Psoas muscle (tissue), 8 donors: ENCODE measurements around the gene TRIM27. TPM values are rescaled to one million over a fixed set of nuclear protein-coding genes. Genes with fewer than 3 reads are reported as not detected.

Experiments used
- ATAC-seq, 4 donors: fragments of 200-7000 bp; cut with Tn5 transposase; one replicate each; pipeline ENCODE4 v1.9.1; 2020; ENCODE audit warnings: moderate library complexity in 3 of 4, mild to moderate bottlenecking in 2 of 4
- DNase-seq, 2 donors: peaks; one replicate each; pipeline ENCODE4 v3.0.0-alpha.2; 2020
- H3K27ac ChIP-seq: fragments of 200-600 bp; one replicate; pipeline ENCODE4 v1.8.0; 2022
- H3K27me3 ChIP-seq, 3 donors: fragments of 200-600 bp in 1 of 3; one replicate each; pipeline versions ENCODE4 v1.6.1 to v1.8.0; 2013 to 2022; ENCODE audit warnings: low read length in 2 of 3, mild to moderate bottlenecking in 2 of 3, moderate library complexity in 1 of 3; ENCODE audit not compliant: insufficient read depth in 3 of 3
- H3K36me3 ChIP-seq, 2 donors: fragments of 200-600 bp in 1 of 2; one replicate each; pipeline versions ENCODE4 v1.6.1 to v1.8.0; 2013 to 2022; ENCODE audit warnings: low read depth in 1 of 2, mild to moderate bottlenecking in 1 of 2, moderate library complexity in 1 of 2; ENCODE audit not compliant: insufficient read depth in 1 of 2
- H3K4me1 ChIP-seq: fragments of 200-600 bp; one replicate; pipeline ENCODE4 v1.8.0; 2022
- H3K4me3 ChIP-seq: fragments of 200-600 bp; one replicate; pipeline ENCODE4 v1.8.0; 2022; ENCODE audit warnings: mild to moderate bottlenecking
- H3K9me3 ChIP-seq: fragments of 200-600 bp; one replicate; pipeline ENCODE4 v1.8.0; 2022
- WGBS, 3 donors: extraction: QIAGEN DNeasy Blood & Tissue Kit; methylation state at CpG; one replicate each; pipeline versions ENCODE4 v1.1.6 to v1.1.7; 2013; 5-methylcytosine and 5-hydroxymethylcytosine counted together
- intact Hi-C, 2 donors: fragments of 100-400 bp; cut with DNase I; formaldehyde crosslinking; loops; one replicate each; pipeline versions ENCODE4 v1.11.0 to v1.14.2; 2022
- polyA plus RNA-seq, 3 donors: library from polyadenylated mRNA; stranded (reverse); fragments of 200-250 nt; gene quantifications; one replicate each; pipeline ENCODE4 v1.2.3, GENCODE V29; 2013
- total RNA-seq, 4 donors: library from RNA; stranded (reverse); fragmentation: NEBNext Ultra II Directional in 2 of 4; extraction: Animal tissue kit (Norgen Biotek cat#: 25700) in 2 of 4; gene quantifications; one replicate each; pipeline versions ENCODE4 v1.2.1 to v1.2.4, GENCODE V29; 2021 to 2023
- TF ChIP-seq, protein P1 (sequence below): fragments of 200-600 bp; IDR thresholded peaks from one replicate; pipeline ENCODE4 v1.8.0; 2022; ENCODE audit warnings: antibody characterized with exemption
- donor health status: healthy with polysubstance abuse.
- donor health status: DM: no; HTN: no; CAD: no; lungs with moderate emphysema.
- donor health status: Bipolar disorder and iron deficiency.
- donor health status: healthy.
- donor health status: DM: yes; HTN: yes; CAD: no.
- donor health status: DM: no; HTN: no; CAD: no.
- donor health status: DM: no; HTN: no; CAD: no.
- donor health status: DM: yes; HTN: yes; CAD: no.

The TRIM27 gene
- total and polyA plus RNA-seq, 7 donors = 15.0 to 42.8 (median 23.7) TPM

DNA sequence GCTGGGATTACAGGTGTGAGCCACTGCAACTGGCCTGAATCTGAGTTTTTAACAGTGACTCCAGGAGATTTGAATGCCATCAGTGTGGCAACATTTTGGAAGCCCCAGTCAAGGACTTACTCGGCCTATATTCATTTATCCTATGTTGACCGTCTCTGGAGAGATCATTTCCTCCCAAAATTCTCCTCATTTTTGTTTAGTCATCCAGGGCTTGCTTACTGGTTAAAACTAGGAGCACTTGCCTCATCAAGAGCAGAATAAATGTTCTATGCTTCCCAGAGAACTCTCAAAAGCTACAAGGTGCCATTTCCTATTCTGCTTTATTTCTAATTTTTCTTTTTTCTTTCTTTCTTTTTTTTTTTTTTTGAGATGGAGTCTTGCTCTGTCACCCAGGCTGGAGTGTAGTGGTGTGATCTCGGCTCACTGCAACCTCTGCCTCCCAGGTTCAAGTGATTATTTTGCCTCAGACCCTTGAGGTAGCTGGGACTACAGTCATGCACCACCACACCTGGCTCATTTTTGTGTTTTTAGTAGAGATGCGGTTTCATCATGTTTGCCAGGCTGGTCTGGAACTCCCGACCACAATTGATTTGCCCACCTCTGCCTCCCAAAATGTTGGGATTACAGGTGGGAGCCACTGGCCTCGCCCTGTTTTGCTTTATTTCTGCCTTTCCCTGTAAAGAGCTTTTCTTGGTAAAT, 23.4 kb upstream of the TRIM27 start:
- Histone ChIP-seq H3K36me3 (no peaks in the 10 kb centered on the region), H3K4me3 (no peak overlapping the region), H3K4me1 (peaks cover 9% of the 10 kb centered on the region), H3K27ac (no peak overlapping the region), H3K27me3 (peaks cover 0 to 16% (median 0%) of the 10 kb centered on the region in 3 donors), H3K9me3 (no peaks in the 10 kb centered on the region)
- TF ChIP-seq, protein P1, sequence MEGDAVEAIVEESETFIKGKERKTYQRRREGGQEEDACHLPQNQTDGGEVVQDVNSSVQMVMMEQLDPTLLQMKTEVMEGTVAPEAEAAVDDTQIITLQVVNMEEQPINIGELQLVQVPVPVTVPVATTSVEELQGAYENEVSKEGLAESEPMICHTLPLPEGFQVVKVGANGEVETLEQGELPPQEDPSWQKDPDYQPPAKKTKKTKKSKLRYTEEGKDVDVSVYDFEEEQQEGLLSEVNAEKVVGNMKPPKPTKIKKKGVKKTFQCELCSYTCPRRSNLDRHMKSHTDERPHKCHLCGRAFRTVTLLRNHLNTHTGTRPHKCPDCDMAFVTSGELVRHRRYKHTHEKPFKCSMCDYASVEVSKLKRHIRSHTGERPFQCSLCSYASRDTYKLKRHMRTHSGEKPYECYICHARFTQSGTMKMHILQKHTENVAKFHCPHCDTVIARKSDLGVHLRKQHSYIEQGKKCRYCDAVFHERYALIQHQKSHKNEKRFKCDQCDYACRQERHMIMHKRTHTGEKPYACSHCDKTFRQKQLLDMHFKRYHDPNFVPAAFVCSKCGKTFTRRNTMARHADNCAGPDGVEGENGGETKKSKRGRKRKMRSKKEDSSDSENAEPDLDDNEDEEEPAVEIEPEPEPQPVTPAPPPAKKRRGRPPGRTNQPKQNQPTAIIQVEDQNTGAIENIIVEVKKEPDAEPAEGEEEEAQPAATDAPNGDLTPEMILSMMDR = no peak
- no peak for DNase-seq
- 75 to 82% (median 77%) methylated on average over 6 of the region's 6 CpGs for WGBS, 3 donors
- ATAC-seq = no peak
- intact Hi-C loops = loop anchor here in 1 of 2 donors (10.0 kb wide), 1 partner anchor 112 kb away; no protein-coding TSS in a partner anchor

DNA sequence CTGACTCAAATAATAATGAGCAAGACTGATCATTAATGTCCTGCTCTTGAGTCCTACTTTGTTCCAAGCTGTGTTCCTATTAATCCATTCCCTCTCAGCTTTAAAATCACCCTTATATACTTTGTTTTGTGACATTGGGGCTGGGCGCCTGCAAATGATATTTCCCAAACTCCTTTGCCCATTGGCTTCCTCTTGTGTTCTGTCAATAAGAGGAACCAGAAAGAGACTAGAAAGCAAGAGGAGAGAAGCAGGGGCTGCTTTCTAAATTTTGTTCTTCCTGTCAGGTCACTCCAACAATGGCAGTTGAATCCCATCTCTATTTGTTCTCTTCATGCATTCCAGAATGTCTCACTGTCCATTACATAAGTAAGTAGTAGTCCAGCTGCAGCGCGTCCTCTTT, 21.6 kb upstream of the TRIM27 start:
- DNase-seq = no peak
- H3K4me1 ChIP-seq = peaks cover 16% of the 10 kb centered on the region
- no peaks in the 10 kb centered on the region for H3K36me3 ChIP-seq
- 86 to 90% (median 88%) methylated on average over 3 of the region's 3 CpGs for WGBS, 3 donors
- TF ChIP-seq, protein P1 = no peak
- no peaks in the 10 kb centered on the region for H3K9me3 ChIP-seq
- intact Hi-C loops = loop anchor here in 1 of 2 donors (10.0 kb wide), 1 partner anchor 111 kb away; no protein-coding TSS in a partner anchor
- no peak for ATAC-seq
- peaks cover 0 to 23% (median 0%) of the 10 kb centered on the region in 3 donors for H3K27me3 ChIP-seq
- H3K4me3 ChIP-seq = no peak overlapping the region
- no peak overlapping the region for H3K27ac ChIP-seq

DNA sequence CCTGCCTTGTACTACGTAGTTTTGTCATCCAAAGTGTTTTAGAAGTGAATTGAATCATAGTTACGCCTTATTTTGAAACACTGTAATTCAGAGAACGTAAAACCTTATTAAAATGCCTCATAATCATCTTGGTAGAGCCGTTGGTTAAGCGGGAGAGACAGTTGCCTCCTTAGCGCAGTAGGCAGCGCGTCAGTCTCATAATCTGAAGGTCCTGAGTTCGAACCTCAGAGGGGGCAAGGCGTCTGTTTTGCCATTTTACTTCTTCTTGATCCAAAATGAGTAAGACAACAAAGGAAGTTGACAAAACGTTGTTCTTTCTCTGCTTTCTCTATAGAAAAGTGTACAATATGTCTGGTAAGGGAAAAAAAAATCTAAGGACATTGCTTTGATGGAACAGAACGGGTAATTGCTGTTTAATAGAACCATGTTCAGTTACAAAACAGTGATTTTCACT, 20.7 kb upstream of the TRIM27 start:
- intact Hi-C loops = loop anchor here in 1 of 2 donors (10.0 kb wide), 1 partner anchor 110 kb away; no protein-coding TSS in a partner anchor
- H3K9me3 ChIP-seq = no peaks in the 10 kb centered on the region
- TF ChIP-seq, protein P1 = no peak
- peak in 1 of 2 donors; percentile 33 for DNase-seq
- peak overlapping the region; percentile 73 for H3K27ac ChIP-seq
- peaks cover 0 to 23% (median 0%) of the 10 kb centered on the region in 3 donors for H3K27me3 ChIP-seq
- ATAC-seq = peak; percentile 50 to 75 (median 58)
- peak overlapping the region; percentile 68 for H3K4me3 ChIP-seq
- H3K36me3 ChIP-seq = no peaks in the 10 kb centered on the region
- H3K4me1 ChIP-seq = peaks cover 16% of the 10 kb centered on the region
- 5 to 6% (median 5%) methylated on average over 12 of the region's 12 CpGs for WGBS, 3 donors

DNA sequence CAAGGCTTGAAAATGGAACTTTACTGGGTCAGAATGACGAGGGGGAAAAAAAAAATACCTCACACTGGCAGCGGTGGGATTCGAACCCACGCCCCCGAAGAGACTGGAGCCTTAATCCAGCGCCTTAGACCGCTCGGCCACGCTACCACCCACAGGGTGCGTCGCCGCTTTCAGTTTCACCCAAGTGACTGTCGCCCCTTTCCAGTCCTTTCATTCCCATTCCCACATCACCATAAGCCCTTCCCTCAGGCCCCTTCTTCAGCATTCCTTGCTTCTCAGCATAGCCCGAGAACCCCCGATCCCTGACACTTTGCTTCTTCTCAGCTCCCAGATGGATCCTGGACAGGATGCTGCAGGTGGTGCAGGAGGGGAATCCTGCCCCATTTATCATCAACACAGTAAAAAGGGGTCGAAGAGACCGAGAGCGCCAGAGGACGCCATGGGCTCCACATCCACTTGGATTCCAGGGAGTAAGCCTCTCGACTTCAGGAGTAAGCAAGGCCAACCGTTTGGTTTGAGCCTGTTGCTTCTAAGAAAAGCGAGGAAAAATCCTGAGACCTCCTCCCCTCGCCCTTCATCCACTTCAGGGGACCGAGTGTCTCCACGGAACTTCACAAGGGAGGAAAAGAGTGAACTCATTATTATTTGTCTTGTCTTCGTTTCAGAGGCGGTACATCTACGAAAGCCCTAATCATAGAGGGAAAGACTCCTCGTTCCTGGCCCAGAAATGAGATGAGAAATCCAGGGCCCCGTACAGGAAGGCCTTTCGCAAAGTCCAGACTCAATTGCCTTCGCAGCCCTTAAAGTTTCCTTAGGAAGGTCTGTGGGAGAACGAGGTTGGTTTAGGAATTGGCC, 20.0 kb upstream of the TRIM27 start:
- H3K4me3 ChIP-seq = peak overlapping the region; percentile 68
- H3K27me3 ChIP-seq = peaks cover 0 to 23% (median 0%) of the 10 kb centered on the region in 3 donors
- peak overlapping the region; percentile 73 for H3K27ac ChIP-seq
- TF ChIP-seq, protein P1 = no peak
- H3K9me3 ChIP-seq = no peaks in the 10 kb centered on the region
- intact Hi-C loops = loop anchor here in 1 of 2 donors (10.0 kb wide), 1 partner anchor 109 kb away; no protein-coding TSS in a partner anchor
- 5 to 6% (median 6%) methylated on average over 33 of the region's 33 CpGs for WGBS, 3 donors
- peak; percentile 52 to 62 (median 59) for ATAC-seq
- H3K4me1 ChIP-seq = peaks cover 16% of the 10 kb centered on the region
- H3K36me3 ChIP-seq = no peaks in the 10 kb centered on the region
- DNase-seq = peak; percentile 67 to 78
